Activated naive CD4-positive, alpha-beta T cell treated with anti-CD3 and anti-CD28 coated beads, Interleukin-2, amount 50 U/mL, for 24 hours (primary cell): ENCODE results near the gene ALG6.
A peak's percentile ranks its signal among the peaks of the same experiment; 100 is the strongest.
"Not testable (repeated sequence)": the region's sequence is repeated elsewhere in the genome, so short reads cannot be mapped to it uniquely, and the experiment has no call there.

Experiments used
- H3K27ac Mint-ChIP-seq: one replicate; pipeline ENCODE4 v1.8.0; 2021; ENCODE audit warnings: mild to moderate bottlenecking, mixed read lengths
- H3K27me3 Mint-ChIP-seq: one replicate; pipeline ENCODE4 v1.8.0; 2021; ENCODE audit warnings: mixed read lengths
- H3K36me3 Mint-ChIP-seq: one replicate; pipeline ENCODE4 v1.8.0; 2021; ENCODE audit warnings: mixed read lengths
- H3K4me1 Mint-ChIP-seq: one replicate; pipeline ENCODE4 v1.8.0; 2021; ENCODE audit warnings: mixed read lengths
- H3K4me3 Mint-ChIP-seq: one replicate; pipeline ENCODE4 v1.8.0; 2021; ENCODE audit warnings: mild to moderate bottlenecking, mixed read lengths
- H3K9me3 Mint-ChIP-seq: one replicate; pipeline ENCODE4 v1.8.0; 2021; ENCODE audit warnings: mixed read lengths

Gene ALG6

GRCh38 chr1:63325279-63325985, 42.0 kb upstream of the ALG6 start:
- Mint-ChIP-seq H3K27ac (peak overlapping the region; percentile 81), H3K4me1 (peaks cover 31% of the 10 kb centered on the region), H3K27me3 (peaks cover 61% of the 10 kb centered on the region), H3K9me3 (peaks cover 5% of the 10 kb centered on the region), H3K36me3 (peaks cover 11% of the 10 kb centered on the region), H3K4me3 (peak overlapping the region; percentile 36)

- H3K4me1 Mint-ChIP-seq: peaks cover 35% of the 10 kb centered on the region
- H3K27ac Mint-ChIP-seq: peak overlapping the region; percentile 12
- peaks cover 5% of the 10 kb centered on the region for H3K9me3 Mint-ChIP-seq
Measured at GRCh38 chr1:63326106-63326472, 41.3 kb upstream of the ALG6 start.

GRCh38 chr1:63326473-63327380, 40.7 kb upstream of the ALG6 start:
- Mint-ChIP-seq H3K4me1 (peaks cover 30% of the 10 kb centered on the region), H3K9me3 (peaks cover 5% of the 10 kb centered on the region)

More at GRCh38 chr1:63326106-63326472, 41.3 kb upstream of the ALG6 start:
- no peak overlapping the region for H3K4me3 Mint-ChIP-seq
- peaks cover 62% of the 10 kb centered on the region for H3K27me3 Mint-ChIP-seq
- peaks cover 11% of the 10 kb centered on the region for H3K36me3 Mint-ChIP-seq

GRCh38 chr1:63327417-63328054, 39.9 kb upstream of the ALG6 start:
- peaks cover 4% of the 10 kb centered on the region for H3K36me3 Mint-ChIP-seq
- H3K27ac Mint-ChIP-seq: peak overlapping the region; percentile 62
- H3K4me1 Mint-ChIP-seq: peaks cover 27% of the 10 kb centered on the region
- H3K9me3 Mint-ChIP-seq: peaks cover 5% of the 10 kb centered on the region
- peaks cover 60% of the 10 kb centered on the region for H3K27me3 Mint-ChIP-seq
- H3K4me3 Mint-ChIP-seq: no peak overlapping the region

More at GRCh38 chr1:63326473-63327380, 40.7 kb upstream of the ALG6 start:
- Mint-ChIP-seq H3K4me3 (no peak overlapping the region), H3K36me3 (peaks cover 6% of the 10 kb centered on the region), H3K27me3 (peaks cover 59% of the 10 kb centered on the region), H3K27ac (peak overlapping the region; percentile 30)

- peaks cover 5% of the 10 kb centered on the region for H3K9me3 Mint-ChIP-seq
- H3K27ac Mint-ChIP-seq: peak overlapping the region; percentile 56
- H3K4me3 Mint-ChIP-seq: no peak overlapping the region
Measured at GRCh38 chr1:63328122-63328521, 39.3 kb upstream of the ALG6 start.

GRCh38 chr1:63328781-63329180, 38.6 kb upstream of the ALG6 start:
- Mint-ChIP-seq H3K27ac (no peak overlapping the region), H3K4me3 (no peak overlapping the region), H3K9me3 (peaks cover 5% of the 10 kb centered on the region), H3K36me3 (peaks cover 4% of the 10 kb centered on the region), H3K4me1 (peaks cover 24% of the 10 kb centered on the region), H3K27me3 (peaks cover 64% of the 10 kb centered on the region)

More at GRCh38 chr1:63328122-63328521, 39.3 kb upstream of the ALG6 start:
- H3K36me3 Mint-ChIP-seq: peaks cover 4% of the 10 kb centered on the region
- H3K4me1 Mint-ChIP-seq: peaks cover 27% of the 10 kb centered on the region
- H3K27me3 Mint-ChIP-seq: peaks cover 63% of the 10 kb centered on the region

GRCh38 chr1:63329621-63330330, 37.7 kb upstream of the ALG6 start:
- peaks cover 5% of the 10 kb centered on the region for H3K9me3 Mint-ChIP-seq
- peaks cover 20% of the 10 kb centered on the region for H3K4me1 Mint-ChIP-seq
- H3K27ac Mint-ChIP-seq: peak overlapping the region; percentile 59
- peaks cover 4% of the 10 kb centered on the region for H3K36me3 Mint-ChIP-seq
- no peak overlapping the region for H3K4me3 Mint-ChIP-seq
- peaks cover 66% of the 10 kb centered on the region for H3K27me3 Mint-ChIP-seq

GRCh38 chr1:63330331-63330916, 37.0 kb upstream of the ALG6 start:
- Mint-ChIP-seq H3K4me3 (no peak overlapping the region), H3K27me3 (peaks cover 69% of the 10 kb centered on the region), H3K9me3 (peaks cover 5% of the 10 kb centered on the region), H3K4me1 (peaks cover 20% of the 10 kb centered on the region), H3K27ac (peak overlapping the region; percentile 33), H3K36me3 (peaks cover 4% of the 10 kb centered on the region)

GRCh38 chr1:63342402-63342801, 25.0 kb upstream of the ALG6 start:
- Mint-ChIP-seq H3K4me1 (no peaks in the 10 kb centered on the region), H3K36me3 (no peaks in the 10 kb centered on the region), H3K27me3 (peaks cover 8% of the 10 kb centered on the region), H3K27ac (no peak overlapping the region), H3K9me3 (no peaks in the 10 kb centered on the region), H3K4me3 (no peak overlapping the region)

- Mint-ChIP-seq H3K9me3 (no peaks in the 10 kb centered on the region), H3K36me3 (no peaks in the 10 kb centered on the region), H3K4me1 (no peaks in the 10 kb centered on the region), H3K4me3 (no peak overlapping the region), H3K27ac (no peak overlapping the region), H3K27me3 (peaks cover 8% of the 10 kb centered on the region)
Measured at GRCh38 chr1:63343922-63344321, 23.5 kb upstream of the ALG6 start.

- no peak overlapping the region for H3K4me3 Mint-ChIP-seq
- no peak overlapping the region for H3K27ac Mint-ChIP-seq
- no peaks in the 10 kb centered on the region for H3K9me3 Mint-ChIP-seq
- no peaks in the 10 kb centered on the region for H3K36me3 Mint-ChIP-seq
- no peaks in the 10 kb centered on the region for H3K4me1 Mint-ChIP-seq
- H3K27me3 Mint-ChIP-seq: peaks cover 18% of the 10 kb centered on the region
Measured at GRCh38 chr1:63350320-63350719, 17.1 kb upstream of the ALG6 start.

- no peaks in the 10 kb centered on the region for H3K4me1 Mint-ChIP-seq
- peaks cover 15% of the 10 kb centered on the region for H3K27me3 Mint-ChIP-seq
- H3K4me3 Mint-ChIP-seq: no peak overlapping the region
- no peak overlapping the region for H3K27ac Mint-ChIP-seq
- H3K36me3 Mint-ChIP-seq: no peaks in the 10 kb centered on the region
- no peaks in the 10 kb centered on the region for H3K9me3 Mint-ChIP-seq
Measured at GRCh38 chr1:63352736-63353135, 14.7 kb upstream of the ALG6 start.

- not testable (repeated sequence) for H3K4me1 Mint-ChIP-seq, H3K36me3 Mint-ChIP-seq, H3K4me3 Mint-ChIP-seq, H3K27ac Mint-ChIP-seq, H3K9me3 Mint-ChIP-seq
- H3K27me3 Mint-ChIP-seq: peaks cover 21% of the 10 kb centered on the region
Measured at GRCh38 chr1:63356234-63356633, 11.2 kb upstream of the ALG6 start.

GRCh38 chr1:63359561-63359960, 7.9 kb upstream of the ALG6 start:
- Mint-ChIP-seq H3K4me3 (no peak overlapping the region), H3K27ac (no peak overlapping the region), H3K4me1 (no peaks in the 10 kb centered on the region), H3K9me3 (no peaks in the 10 kb centered on the region), H3K27me3 (peaks cover 14% of the 10 kb centered on the region), H3K36me3 (no peaks in the 10 kb centered on the region)

GRCh38 chr1:63362073-63362472, 5.4 kb upstream of the ALG6 start:
- H3K27ac Mint-ChIP-seq: no peak overlapping the region
- H3K4me3 Mint-ChIP-seq: no peak overlapping the region
- peaks cover 11% of the 10 kb centered on the region for H3K4me1 Mint-ChIP-seq
- H3K9me3 Mint-ChIP-seq: no peaks in the 10 kb centered on the region
- peaks cover 10% of the 10 kb centered on the region for H3K27me3 Mint-ChIP-seq
- no peaks in the 10 kb centered on the region for H3K36me3 Mint-ChIP-seq
